H1 (cell line): ENCODE data around the gene PEPD. TPM values are rescaled to one million over a fixed set of nuclear protein-coding genes. Genes with fewer than 3 reads are reported as not detected.

Experiments used
- CTCF ChIA-PET: fragments of 300-600 bp; sonication (Branson Sonifier 250); formaldehyde crosslinking; loops from one replicate; lab custom pipeline; 2021; ENCODE audit not compliant: partially characterized antibody; lab: Charles Lee
- POLR2A ChIA-PET: fragments of 300-600 bp; sonication (Branson Sonifier 250); formaldehyde crosslinking; loops from one replicate; lab custom pipeline; 2021; ENCODE audit warnings: inconsistent platforms; ENCODE audit not compliant: partially characterized antibody; lab: Charles Lee
- DNase-seq, 2 experiments: peaks; one replicate each; pipeline versions ENCODE4 v3.0.0 to v3.0.0-alpha.2; 2010 to 2022; ENCODE audit warnings: low spot score in 2 of 2, low read depth in 1 of 2, mixed read lengths in 1 of 2
- FAIRE-seq: peaks from 2 replicates; lab custom pipeline; 2011; peaks lifted over from hg19 to GRCh38; lab: Jason Lieb, UNC
- H2AFZ ChIP-seq: 2 replicates; pipeline ENCODE4 v1.8.1; 2012; ENCODE audit warnings: low read length, inconsistent platforms
- H2AK5ac ChIP-seq: 2 replicates; pipeline ENCODE4 v1.6.1; 2013; ENCODE audit warnings: low read depth, low read length
- H2BK120ac ChIP-seq: replicated peaks from 2 replicates; pipeline ENCODE3; 2013; ENCODE audit warnings: low read depth, low read length, inconsistent platforms
- H2BK12ac ChIP-seq: 2 replicates; pipeline ENCODE4 v1.6.1; 2013; ENCODE audit warnings: low read depth, low read length
- H2BK15ac ChIP-seq: 2 replicates; pipeline ENCODE4 v1.6.1; 2013; ENCODE audit warnings: low read length
- H2BK20ac ChIP-seq: 2 replicates; pipeline ENCODE4 v1.6.1; 2013; ENCODE audit warnings: low read length
- H2BK5ac ChIP-seq: 2 replicates; pipeline ENCODE4 v1.6.1; 2013; ENCODE audit warnings: low read depth, low read length
- H3K14ac ChIP-seq: 2 replicates; pipeline ENCODE4 v1.6.1; 2013; ENCODE audit warnings: inconsistent platforms; ENCODE audit not compliant: insufficient read length
- H3K18ac ChIP-seq: 2 replicates; pipeline ENCODE4 v1.6.1; 2013; ENCODE audit warnings: low read length; ENCODE audit errors: extremely low read depth
- H3K23ac ChIP-seq: 2 replicates; pipeline ENCODE4 v1.6.1; 2013; ENCODE audit warnings: inconsistent platforms; ENCODE audit not compliant: insufficient read length
- H3K23me2 ChIP-seq: 2 replicates; pipeline ENCODE4 v1.6.1; 2013; ENCODE audit warnings: low read depth, low read length
- H3K27ac ChIP-seq: 2 replicates; pipeline ENCODE4 v1.6.1; 2011; ENCODE audit warnings: low read depth, low read length, inconsistent platforms
- H3K27me3 ChIP-seq, 4 experiments: replicated peaks in 1 of 4; 1 replicate in 1 of 4; 2 replicates in 3 of 4; pipeline versions ENCODE4 v1.6.1 to v1.8.1; 2011 to 2013; ENCODE audit warnings: low read length in 3 of 4, mild to moderate bottlenecking in 3 of 4, inconsistent platforms in 2 of 4, mixed read lengths in 2 of 4, moderate library complexity in 1 of 4; ENCODE audit not compliant: control insufficient read depth in 3 of 4, insufficient read depth in 3 of 4; ENCODE audit errors: extremely low read depth in 1 of 4
- H3K36me3 ChIP-seq, 4 experiments: 2 replicates each; pipeline versions ENCODE4 v1.6.1 to v1.8.1; 2011 to 2013; ENCODE audit warnings: mild to moderate bottlenecking in 4 of 4, low read length in 3 of 4, moderate library complexity in 2 of 4, control low read depth in 1 of 4, inconsistent platforms in 1 of 4; ENCODE audit not compliant: insufficient read depth in 4 of 4, control insufficient read depth in 2 of 4
- H3K4ac ChIP-seq: replicated peaks from 2 replicates; pipeline ENCODE3; 2013; ENCODE audit warnings: low read length, low read depth, mixed read lengths, inconsistent platforms; ENCODE audit not compliant: insufficient read length
- H3K4me1 ChIP-seq, 4 experiments: replicated peaks in 1 of 4; 1 replicate in 1 of 4; 2 replicates in 3 of 4; pipeline versions ENCODE4 v1.6.1 to v1.8.1; 2011 to 2013; ENCODE audit warnings: low read length in 3 of 4, inconsistent platforms in 2 of 4, mixed read lengths in 1 of 4; ENCODE audit not compliant: insufficient read depth in 4 of 4, control insufficient read depth in 3 of 4
- H3K4me2 ChIP-seq, 2 experiments: 2 replicates each; pipeline versions ENCODE4 v1.6.1 to v1.8.1; 2011 to 2013; ENCODE audit warnings: low read depth in 2 of 2, low read length in 2 of 2, control low read depth in 1 of 2, inconsistent platforms in 1 of 2, mild to moderate bottlenecking in 1 of 2; ENCODE audit not compliant: insufficient read depth in 1 of 2
- H3K4me3 ChIP-seq, 4 experiments: fragments of 200-600, 300-600 bp in 1 of 4; sonication (generic), shearing (Covaris generic), sonication (Bioruptor Twin) in 1 of 4; 2 replicates each; pipeline versions ENCODE4 v1.5.1 to v1.8.1; 2011 to 2016; ENCODE audit warnings: low read length in 4 of 4, low read depth in 3 of 4, control low read depth in 2 of 4, inconsistent platforms in 2 of 4, mild to moderate bottlenecking in 2 of 4, mixed read lengths in 1 of 4, moderate library complexity in 1 of 4; ENCODE audit not compliant: insufficient read depth in 2 of 4; ENCODE audit errors: extremely low read depth in 1 of 4
- H3K56ac ChIP-seq: replicated peaks from 2 replicates; pipeline ENCODE3; 2013; ENCODE audit warnings: low read depth, mild to moderate bottlenecking, mixed read lengths, low read length, inconsistent platforms; ENCODE audit not compliant: insufficient read length
- H3K79me1 ChIP-seq: 2 replicates; pipeline ENCODE4 v1.6.1; 2013; ENCODE audit warnings: low read depth, low read length, control low read depth
- H3K79me2 ChIP-seq, 2 experiments: 2 replicates each; pipeline versions ENCODE4 v1.6.1 to v1.8.1; 2012 to 2013; ENCODE audit warnings: low read length in 2 of 2, mild to moderate bottlenecking in 2 of 2, inconsistent platforms in 1 of 2; ENCODE audit not compliant: insufficient read depth in 2 of 2, control insufficient read depth in 1 of 2
- H3K9ac ChIP-seq, 4 experiments: replicated peaks in 1 of 4; 1 replicate in 1 of 4; 2 replicates in 3 of 4; pipeline versions ENCODE4 v1.6.1 to v1.8.1; 2011 to 2013; ENCODE audit warnings: low read depth in 3 of 4, low read length in 3 of 4, control low read depth in 2 of 4, mild to moderate bottlenecking in 2 of 4, moderate library complexity in 2 of 4, inconsistent platforms in 1 of 4; ENCODE audit errors: extremely low read depth in 1 of 4
- H3K9me3 ChIP-seq, 2 experiments: 2 replicates each; pipeline versions ENCODE4 v1.6.1 to v1.8.1; 2012 to 2013; ENCODE audit warnings: mild to moderate bottlenecking in 2 of 2, moderate library complexity in 2 of 2, control low read depth in 1 of 2, inconsistent platforms in 1 of 2, low read depth in 1 of 2, low read length in 1 of 2, mixed read lengths in 1 of 2; ENCODE audit not compliant: insufficient read depth in 2 of 2
- H4K20me1 ChIP-seq, 2 experiments: replicated peaks in 1 of 2; 2 replicates each; pipeline versions ENCODE3 to v1.8.1; 2011 to 2013; ENCODE audit warnings: inconsistent platforms in 2 of 2, low read length in 2 of 2, mild to moderate bottlenecking in 1 of 2; ENCODE audit not compliant: insufficient read depth in 2 of 2, control insufficient read depth in 1 of 2
- H4K5ac ChIP-seq: 2 replicates; pipeline ENCODE4 v1.6.1; 2013; ENCODE audit warnings: low read length, low read depth, mixed read lengths, inconsistent platforms; ENCODE audit not compliant: insufficient read length
- H4K8ac ChIP-seq: 2 replicates; pipeline ENCODE4 v1.8.0; 2013; ENCODE audit warnings: mild to moderate bottlenecking, moderate library complexity, low read length, inconsistent platforms; ENCODE audit not compliant: insufficient read depth; ENCODE audit errors: extremely low read depth
- H4K91ac ChIP-seq: replicated peaks from 2 replicates; pipeline ENCODE3; 2013; ENCODE audit warnings: low read length, mixed read lengths, inconsistent platforms; ENCODE audit not compliant: insufficient read length
- TAF1 ChIP-seq: IDR thresholded peaks from 2 replicates; pipeline ENCODE4 v1.6.1; 2011; ENCODE audit warnings: mild to moderate bottlenecking, low read depth, low read length
- WGBS, 2 experiments: shearing (Covaris generic) in 1 of 2; methylation state at CpG; one replicate each; pipeline versions ENCODE4 v1.1.6 to v1.1.7; 2013 to 2015; ENCODE audit warnings: low lambda C conversion rate in 2 of 2, mixed read lengths in 2 of 2, inconsistent platforms in 1 of 2, low coverage in 1 of 2, missing lambda C conversion rate in 1 of 2; ENCODE audit not compliant: insufficient replicate concordance in 2 of 2, insufficient coverage in 1 of 2, insufficient read length in 1 of 2; ENCODE audit errors: extremely low coverage in 1 of 2, missing lambda C conversion rate in 1 of 2; 5-methylcytosine and 5-hydroxymethylcytosine counted together
- polyA plus RNA-seq, 7 experiments: library from polyadenylated mRNA; depleted of rRNA in 3 of 7; stranded (reverse) in 5 of 7; unstranded in 2 of 7; fragments of >200 nt in 5 of 7; fragments of 200-250 nt in 2 of 7; gene quantifications; 1 replicate in 5 of 7; 2 replicates in 1 of 7; 4 replicates in 1 of 7; pipeline versions ENCODE4 v1.2.1 to v1.2.3, GENCODE V29; 2011 to 2013; ENCODE audit warnings: missing spikeins in 2 of 7, mixed read lengths in 2 of 7
- total RNA-seq: library from RNA; stranded (reverse); fragmentation: NEBNext Ultra II Directional; extraction: Animal tissue kit (Norgen Biotek cat#: 25700); gene quantifications from 2 replicates; pipeline ENCODE4 v1.2.1, GENCODE V29; 2021

The PEPD gene
- total and polyA plus RNA-seq, 2 of the 8 experiments (the other 6 are each of a cell fraction or from before 2014, with no cell fraction given) = 84.1 to 178 TPM

GRCh38 chr19:33366897-33367296 is 154.7 kb downstream of the PEPD start:
- no peak for DNase-seq
- POLR2A ChIA-PET = interaction anchor here (1.6 kb wide), 1 partner anchor 11 kb away, joined by 4 read pairs; no protein-coding TSS in a partner anchor
- H3K9me3 ChIP-seq = no peaks in the 10 kb centered on the region

More at GRCh38 chr19:33366897-33367296, 154.7 kb downstream of the PEPD start:
- Histone ChIP-seq H2BK20ac (no peak overlapping the region), H3K79me1 (no peaks in the 10 kb centered on the region), H3K79me2 (no peaks in the 10 kb centered on the region), H3K36me3 (no peaks in the 10 kb centered on the region), H3K56ac (no peak overlapping the region), H3K18ac (no peak overlapping the region), H4K8ac (no peak overlapping the region), H3K14ac (no peak overlapping the region), H3K27ac (no peak overlapping the region), H3K9ac (no peak overlapping the region), H3K4me1 (no peaks in the 10 kb centered on the region), H2AK5ac (no peak overlapping the region), H3K27me3 (no peaks in the 10 kb centered on the region), H2BK120ac (no peak overlapping the region), H3K23ac (no peak overlapping the region), H2BK5ac (no peak overlapping the region), H4K5ac (no peak overlapping the region), H4K20me1 (no peaks in the 10 kb centered on the region), H3K4me3 (no peak overlapping the region), H3K23me2 (no peaks in the 10 kb centered on the region), H2BK15ac (no peak overlapping the region), H2BK12ac (no peak overlapping the region), H2AFZ (no peak overlapping the region), H3K4me2 (no peak overlapping the region), H4K91ac (no peak overlapping the region), H3K4ac (no peak overlapping the region)
- 85% methylated on average over 5 of the region's 5 CpGs; no CpG with 5 or more reads in 1 of the 2 experiments for WGBS, 2 experiments
- CTCF ChIA-PET = interaction anchor here (1.0 to 1.4 kb wide), 2 partner anchors 64 to 69 kb away, joined by 3 read pairs; no protein-coding TSS in a partner anchor
- no peak for TF ChIP-seq TAF1
- no peak for FAIRE-seq
